Hematopoietic multipotent progenitor cell treated with erythropoietin and hydrocortisone succinate and interleukin-3 and kit ligand, for 15 days (in vitro differentiated cells): ENCODE measurements around the gene FARS2.
"Not testable (repeated sequence)": the region's sequence is repeated elsewhere in the genome, so short reads cannot be mapped to it uniquely, and the experiment has no call there.

Experiments used
- DNase-seq: peaks from one replicate; pipeline ENCODE4 v3.0.0-alpha.2; 2015; ENCODE audit warnings: low spot score

Gene FARS2

GRCh38 chr6:5806406-5806805, 545.1 kb downstream of the FARS2 start:
- not testable (repeated sequence) for DNase-seq

GRCh38 chr6:5809450-5809849, 548.1 kb downstream of the FARS2 start:
- DNase-seq, result no peak

GRCh38 chr6:5811997-5812396, 550.7 kb downstream of the FARS2 start:
- DNase-seq, result no peak

GRCh38 chr6:5813625-5814027, 552.3 kb downstream of the FARS2 start:
- DNase-seq, result no peak

- DNase-seq, result no peak
Measured at GRCh38 chr6:5814116-5814515, 552.8 kb downstream of the FARS2 start.

GRCh38 chr6:5814901-5815300, 553.6 kb downstream of the FARS2 start:
- DNase-seq, result no peak

GRCh38 chr6:5817869-5818268, 556.6 kb downstream of the FARS2 start:
- DNase-seq, result no peak

GRCh38 chr6:5818959-5819358, 557.6 kb downstream of the FARS2 start:
- no peak for DNase-seq
